H1 (cell line): ENCODE measurements around the gene MMP28. TPM values are rescaled to one million over a fixed set of nuclear protein-coding genes. Genes with fewer than 3 reads are reported as not detected.

Experiments used
- CTCF ChIA-PET: fragments of 300-600 bp; sonication (Branson Sonifier 250); formaldehyde crosslinking; loops from one replicate; lab custom pipeline; 2021; ENCODE audit not compliant: partially characterized antibody; lab: Charles Lee
- POLR2A ChIA-PET: fragments of 300-600 bp; sonication (Branson Sonifier 250); formaldehyde crosslinking; loops from one replicate; lab custom pipeline; 2021; ENCODE audit warnings: inconsistent platforms; ENCODE audit not compliant: partially characterized antibody; lab: Charles Lee
- DNase-seq, 2 experiments: peaks; one replicate each; pipeline versions ENCODE4 v3.0.0 to v3.0.0-alpha.2; 2010 to 2022; ENCODE audit warnings: low spot score in 2 of 2, low read depth in 1 of 2, mixed read lengths in 1 of 2
- FAIRE-seq: peaks from 2 replicates; lab custom pipeline; 2011; peaks lifted over from hg19 to GRCh38; lab: Jason Lieb, UNC
- H2AFZ ChIP-seq: 2 replicates; pipeline ENCODE4 v1.8.1; 2012; ENCODE audit warnings: low read length, inconsistent platforms
- H2AK5ac ChIP-seq: 2 replicates; pipeline ENCODE4 v1.6.1; 2013; ENCODE audit warnings: low read depth, low read length
- H2BK120ac ChIP-seq: replicated peaks from 2 replicates; pipeline ENCODE3; 2013; ENCODE audit warnings: low read depth, low read length, inconsistent platforms
- H2BK12ac ChIP-seq: 2 replicates; pipeline ENCODE4 v1.6.1; 2013; ENCODE audit warnings: low read depth, low read length
- H2BK15ac ChIP-seq: 2 replicates; pipeline ENCODE4 v1.6.1; 2013; ENCODE audit warnings: low read length
- H2BK20ac ChIP-seq: 2 replicates; pipeline ENCODE4 v1.6.1; 2013; ENCODE audit warnings: low read length
- H2BK5ac ChIP-seq: 2 replicates; pipeline ENCODE4 v1.6.1; 2013; ENCODE audit warnings: low read depth, low read length
- H3K14ac ChIP-seq: 2 replicates; pipeline ENCODE4 v1.6.1; 2013; ENCODE audit warnings: inconsistent platforms; ENCODE audit not compliant: insufficient read length
- H3K18ac ChIP-seq: 2 replicates; pipeline ENCODE4 v1.6.1; 2013; ENCODE audit warnings: low read length; ENCODE audit errors: extremely low read depth
- H3K23ac ChIP-seq: 2 replicates; pipeline ENCODE4 v1.6.1; 2013; ENCODE audit warnings: inconsistent platforms; ENCODE audit not compliant: insufficient read length
- H3K23me2 ChIP-seq: 2 replicates; pipeline ENCODE4 v1.6.1; 2013; ENCODE audit warnings: low read depth, low read length
- H3K27ac ChIP-seq: 2 replicates; pipeline ENCODE4 v1.6.1; 2011; ENCODE audit warnings: low read depth, low read length, inconsistent platforms
- H3K27me3 ChIP-seq, 4 experiments: replicated peaks in 1 of 4; 1 replicate in 1 of 4; 2 replicates in 3 of 4; pipeline versions ENCODE4 v1.6.1 to v1.8.1; 2011 to 2013; ENCODE audit warnings: low read length in 3 of 4, mild to moderate bottlenecking in 3 of 4, inconsistent platforms in 2 of 4, mixed read lengths in 2 of 4, moderate library complexity in 1 of 4; ENCODE audit not compliant: control insufficient read depth in 3 of 4, insufficient read depth in 3 of 4; ENCODE audit errors: extremely low read depth in 1 of 4
- H3K36me3 ChIP-seq, 4 experiments: 2 replicates each; pipeline versions ENCODE4 v1.6.1 to v1.8.1; 2011 to 2013; ENCODE audit warnings: mild to moderate bottlenecking in 4 of 4, low read length in 3 of 4, moderate library complexity in 2 of 4, control low read depth in 1 of 4, inconsistent platforms in 1 of 4; ENCODE audit not compliant: insufficient read depth in 4 of 4, control insufficient read depth in 2 of 4
- H3K4ac ChIP-seq: replicated peaks from 2 replicates; pipeline ENCODE3; 2013; ENCODE audit warnings: low read length, low read depth, mixed read lengths, inconsistent platforms; ENCODE audit not compliant: insufficient read length
- H3K4me1 ChIP-seq, 4 experiments: replicated peaks in 1 of 4; 1 replicate in 1 of 4; 2 replicates in 3 of 4; pipeline versions ENCODE4 v1.6.1 to v1.8.1; 2011 to 2013; ENCODE audit warnings: low read length in 3 of 4, inconsistent platforms in 2 of 4, mixed read lengths in 1 of 4; ENCODE audit not compliant: insufficient read depth in 4 of 4, control insufficient read depth in 3 of 4
- H3K4me2 ChIP-seq, 2 experiments: 2 replicates each; pipeline versions ENCODE4 v1.6.1 to v1.8.1; 2011 to 2013; ENCODE audit warnings: low read depth in 2 of 2, low read length in 2 of 2, control low read depth in 1 of 2, inconsistent platforms in 1 of 2, mild to moderate bottlenecking in 1 of 2; ENCODE audit not compliant: insufficient read depth in 1 of 2
- H3K4me3 ChIP-seq, 4 experiments: fragments of 200-600, 300-600 bp in 1 of 4; sonication (generic), shearing (Covaris generic), sonication (Bioruptor Twin) in 1 of 4; 2 replicates each; pipeline versions ENCODE4 v1.5.1 to v1.8.1; 2011 to 2016; ENCODE audit warnings: low read length in 4 of 4, low read depth in 3 of 4, control low read depth in 2 of 4, inconsistent platforms in 2 of 4, mild to moderate bottlenecking in 2 of 4, mixed read lengths in 1 of 4, moderate library complexity in 1 of 4; ENCODE audit not compliant: insufficient read depth in 2 of 4; ENCODE audit errors: extremely low read depth in 1 of 4
- H3K56ac ChIP-seq: replicated peaks from 2 replicates; pipeline ENCODE3; 2013; ENCODE audit warnings: low read depth, mild to moderate bottlenecking, mixed read lengths, low read length, inconsistent platforms; ENCODE audit not compliant: insufficient read length
- H3K79me1 ChIP-seq: 2 replicates; pipeline ENCODE4 v1.6.1; 2013; ENCODE audit warnings: low read depth, low read length, control low read depth
- H3K79me2 ChIP-seq, 2 experiments: 2 replicates each; pipeline versions ENCODE4 v1.6.1 to v1.8.1; 2012 to 2013; ENCODE audit warnings: low read length in 2 of 2, mild to moderate bottlenecking in 2 of 2, inconsistent platforms in 1 of 2; ENCODE audit not compliant: insufficient read depth in 2 of 2, control insufficient read depth in 1 of 2
- H3K9ac ChIP-seq, 4 experiments: replicated peaks in 1 of 4; 1 replicate in 1 of 4; 2 replicates in 3 of 4; pipeline versions ENCODE4 v1.6.1 to v1.8.1; 2011 to 2013; ENCODE audit warnings: low read depth in 3 of 4, low read length in 3 of 4, control low read depth in 2 of 4, mild to moderate bottlenecking in 2 of 4, moderate library complexity in 2 of 4, inconsistent platforms in 1 of 4; ENCODE audit errors: extremely low read depth in 1 of 4
- H3K9me3 ChIP-seq, 2 experiments: 2 replicates each; pipeline versions ENCODE4 v1.6.1 to v1.8.1; 2012 to 2013; ENCODE audit warnings: mild to moderate bottlenecking in 2 of 2, moderate library complexity in 2 of 2, control low read depth in 1 of 2, inconsistent platforms in 1 of 2, low read depth in 1 of 2, low read length in 1 of 2, mixed read lengths in 1 of 2; ENCODE audit not compliant: insufficient read depth in 2 of 2
- H4K20me1 ChIP-seq, 2 experiments: replicated peaks in 1 of 2; 2 replicates each; pipeline versions ENCODE3 to v1.8.1; 2011 to 2013; ENCODE audit warnings: inconsistent platforms in 2 of 2, low read length in 2 of 2, mild to moderate bottlenecking in 1 of 2; ENCODE audit not compliant: insufficient read depth in 2 of 2, control insufficient read depth in 1 of 2
- H4K5ac ChIP-seq: 2 replicates; pipeline ENCODE4 v1.6.1; 2013; ENCODE audit warnings: low read length, low read depth, mixed read lengths, inconsistent platforms; ENCODE audit not compliant: insufficient read length
- H4K8ac ChIP-seq: 2 replicates; pipeline ENCODE4 v1.8.0; 2013; ENCODE audit warnings: mild to moderate bottlenecking, moderate library complexity, low read length, inconsistent platforms; ENCODE audit not compliant: insufficient read depth; ENCODE audit errors: extremely low read depth
- H4K91ac ChIP-seq: replicated peaks from 2 replicates; pipeline ENCODE3; 2013; ENCODE audit warnings: low read length, mixed read lengths, inconsistent platforms; ENCODE audit not compliant: insufficient read length
- CBX8 ChIP-seq: fragments of 300-800, 300-1000 bp; sonication (generic); IDR thresholded peaks from 2 replicates; pipeline ENCODE4 v1.7.1; 2016; ENCODE audit warnings: low read depth, low read length, borderline replicate concordance
- CEBPB ChIP-seq: IDR thresholded peaks from 2 replicates; pipeline ENCODE4 v1.6.1; 2012; ENCODE audit warnings: low read depth, low read length
- E2F6 ChIP-seq: IDR thresholded peaks from 2 replicates; pipeline ENCODE4 v1.6.1; 2012; ENCODE audit warnings: inconsistent platforms
- FOSL1 ChIP-seq: IDR thresholded peaks from 2 replicates; pipeline ENCODE4 v1.6.1; 2011; ENCODE audit warnings: mild to moderate bottlenecking, low read depth, low read length, moderate library complexity; ENCODE audit not compliant: insufficient read depth
- HDAC2 ChIP-seq, 2 experiments: fragments of 300-600 bp in 1 of 2; sonication (generic) in 1 of 2; IDR thresholded peaks; 2 replicates each; pipeline ENCODE4 v1.6.1; 2011 to 2012; ENCODE audit warnings: low read depth in 2 of 2, low read length in 2 of 2, mild to moderate bottlenecking in 2 of 2, moderate library complexity in 2 of 2, borderline replicate concordance in 1 of 2, inconsistent platforms in 1 of 2
- JUN ChIP-seq: IDR thresholded peaks from 2 replicates; pipeline ENCODE4 v1.6.1; 2011; ENCODE audit warnings: low read depth, mild to moderate bottlenecking, improper control_type of control experiment, low read length
- RNF2 ChIP-seq: fragments of 200-900, 300-1000 bp; sonication (generic); IDR thresholded peaks from 2 replicates; pipeline ENCODE4 v1.7.1; 2016; ENCODE audit warnings: borderline replicate concordance, low read depth, mild to moderate bottlenecking, antibody characterized with exemption, low read length; ENCODE audit not compliant: poor library complexity, severe bottlenecking; ENCODE audit errors: missing control alignments
- SP1 ChIP-seq: IDR thresholded peaks from 2 replicates; pipeline ENCODE4 v1.6.1; 2011; ENCODE audit warnings: low read depth, low read length
- SRF ChIP-seq: IDR thresholded peaks from 2 replicates; pipeline ENCODE4 v1.6.1; 2011; ENCODE audit warnings: mild to moderate bottlenecking, low read depth, low read length, moderate library complexity
- WGBS, 2 experiments: shearing (Covaris generic) in 1 of 2; methylation state at CpG; one replicate each; pipeline versions ENCODE4 v1.1.6 to v1.1.7; 2013 to 2015; ENCODE audit warnings: low lambda C conversion rate in 2 of 2, mixed read lengths in 2 of 2, inconsistent platforms in 1 of 2, low coverage in 1 of 2, missing lambda C conversion rate in 1 of 2; ENCODE audit not compliant: insufficient replicate concordance in 2 of 2, insufficient coverage in 1 of 2, insufficient read length in 1 of 2; ENCODE audit errors: extremely low coverage in 1 of 2, missing lambda C conversion rate in 1 of 2; 5-methylcytosine and 5-hydroxymethylcytosine counted together
- polyA plus RNA-seq, 7 experiments: library from polyadenylated mRNA; depleted of rRNA in 3 of 7; stranded (reverse) in 5 of 7; unstranded in 2 of 7; fragments of >200 nt in 5 of 7; fragments of 200-250 nt in 2 of 7; gene quantifications; 1 replicate in 5 of 7; 2 replicates in 1 of 7; 4 replicates in 1 of 7; pipeline versions ENCODE4 v1.2.1 to v1.2.3, GENCODE V29; 2011 to 2013; ENCODE audit warnings: missing spikeins in 2 of 7, mixed read lengths in 2 of 7
- total RNA-seq: library from RNA; stranded (reverse); fragmentation: NEBNext Ultra II Directional; extraction: Animal tissue kit (Norgen Biotek cat#: 25700); gene quantifications from 2 replicates; pipeline ENCODE4 v1.2.1, GENCODE V29; 2021

Gene MMP28
- total and polyA plus RNA-seq, 2 of the 8 experiments (the other 6 are each of a cell fraction or from before 2014, with no cell fraction given) = not detected

GRCh38 chr17:35731239-35731916 is 64.1 kb downstream of the MMP28 start, which contains the start of gene RASL10B:
TSS of gene RASL10B (plus strand) at chr17:35731639. CDS start at chr17:35735185, 3,546 bp downstream.
- peak within 1 kb of the TSS in 2 of 4 experiments; percentile 38 to 39; a peak in 3 of 7 replicates for H3K9ac ChIP-seq
- H3K56ac ChIP-seq = no peak within 1 kb of the TSS
- peaks cover 9% of the 10 kb centered on the region; the same call in 1 of the 2 replicates for H3K23me2 ChIP-seq
- no peak within 1 kb of the TSS; the same call in 1 of the 2 replicates for H4K8ac ChIP-seq
- H2BK12ac ChIP-seq = peak within 1 kb of the TSS; percentile 68; the same call in 1 of the 2 replicates
- H2BK15ac ChIP-seq = peak within 1 kb of the TSS; percentile 88
- no peaks in the 10 kb centered on the region for H3K79me2 ChIP-seq
- no peak within 1 kb of the TSS for H3K14ac ChIP-seq
- no peaks in the 10 kb centered on the region for H3K36me3 ChIP-seq
- no peak within 1 kb of the TSS for H4K5ac ChIP-seq
- peaks cover 5 to 13% of the 10 kb centered on the region in 2 experiments for H4K20me1 ChIP-seq
- H3K27ac ChIP-seq = no peak within 1 kb of the TSS
- H2BK120ac ChIP-seq = no peak within 1 kb of the TSS
- H2AFZ ChIP-seq = no peak within 1 kb of the TSS
- no peak within 1 kb of the TSS for H3K23ac ChIP-seq
- H3K18ac ChIP-seq = peak within 1 kb of the TSS; percentile 93; the same call in 1 of the 2 replicates
- no peak within 1 kb of the TSS for H2AK5ac ChIP-seq
- ChIA-PET CTCF (interaction anchor here (0.7 to 9.8 kb wide), 9 partner anchors 9 to 145 kb away, joined by 3 to 45 read pairs (median 3); no protein-coding TSS in a partner anchor), POLR2A (interaction anchor here (0.6 to 3.7 kb wide), 9 partner anchors 8 to 135 kb away, joined by 3 to 16 read pairs (median 3); partner anchors contain the start of gene TAF15)
- no peak for FAIRE-seq
- H3K4me3 ChIP-seq = peak within 1 kb of the TSS; percentile 67 to 85 (median 78)
- peak within 1 kb of the TSS; percentile 45 for H3K4ac ChIP-seq
- 13% methylated on average over 13 of the region's 44 CpGs; no CpG with 5 or more reads in 1 of the 2 experiments for WGBS, 2 experiments
- peaks cover 2% of the 10 kb centered on the region; the same call in 1 of the 2 replicates for H3K79me1 ChIP-seq
- peak within 1 kb of the TSS; percentile 44; the same call in 1 of the 2 replicates for H2BK5ac ChIP-seq
- H2BK20ac ChIP-seq = 0 out of 2 replicates have a peak within 1 kb of the TSS, but pooled peaks have one; percentile 48
- DNase-seq = peak in 1 of 2 experiments; percentile 85
- H3K9me3 ChIP-seq = no peaks in the 10 kb centered on the region
- H3K4me2 ChIP-seq = peak within 1 kb of the TSS; percentile 78 to 98
- peaks cover 7 to 26% (median 8%) of the 10 kb centered on the region in 4 experiments; a peak in 6 of 7 replicates for H3K4me1 ChIP-seq
- H4K91ac ChIP-seq = no peak within 1 kb of the TSS
- peaks cover 0 to 8% (median 5%) of the 10 kb centered on the region in 4 experiments; a peak in 4 of 7 replicates for H3K27me3 ChIP-seq
- TF ChIP-seq SRF (no peak), SP1 (0 out of 2 replicates have a peak, but pooled peaks have one; percentile 35), JUN (no peak), FOSL1 (peak; percentile 94), HDAC2 (IDR thresholded peaks at IDR 0.05; ENCODE audit: borderline replicate concordance in 1 of 2, low read depth in 2 of 2, low read length in 2 of 2) (0 out of 4 replicates have a peak, but pooled peaks of 1 of the 2 experiments have one; percentile 27), RNF2 (no peak), E2F6 (no peak), CBX8 (no peak), CEBPB (no peak)
